RWPE1 (cell line): ENCODE data around the gene ROR1.

Source experiments
- CTCF ChIA-PET: fragments of 350-600 bp; sonication (Branson Sonifier 250); formaldehyde crosslinking; extraction: SDS; loops from one replicate; lab custom pipeline; 2021; lab: Yijun Ruan, JAX
- POLR2A ChIA-PET: fragments of 400-600 bp; formaldehyde crosslinking; extraction: SDS; loops from one replicate; lab custom pipeline; 2020; ENCODE audit warnings: antibody characterized with exemption; ENCODE audit not compliant: low non-redundant PET; lab: Yijun Ruan, JAX
- DNase-seq: peaks from one replicate; pipeline ENCODE4 v3.0.0; 2012; ENCODE audit warnings: low spot score
- H3K27ac ChIP-seq: fragments of 450-650 bp; 2 replicates; pipeline ENCODE4 v1.5.1; 2017
- CTCF ChIP-seq: fragments of 450-650 bp; conservative IDR thresholded peaks from 2 replicates; pipeline ENCODE4 v1.5.1; 2017; ENCODE audit warnings: low read depth, mild to moderate bottlenecking

Gene ROR1

GRCh38 chr1:63974966-63975365 lies 201.1 kb downstream of the ROR1 start:
- no peak for TF ChIP-seq CTCF
- no peak for DNase-seq
- H3K27ac ChIP-seq = no peak overlapping the region
- ChIA-PET CTCF (no interaction called here), POLR2A (no interaction called here)

DNA sequence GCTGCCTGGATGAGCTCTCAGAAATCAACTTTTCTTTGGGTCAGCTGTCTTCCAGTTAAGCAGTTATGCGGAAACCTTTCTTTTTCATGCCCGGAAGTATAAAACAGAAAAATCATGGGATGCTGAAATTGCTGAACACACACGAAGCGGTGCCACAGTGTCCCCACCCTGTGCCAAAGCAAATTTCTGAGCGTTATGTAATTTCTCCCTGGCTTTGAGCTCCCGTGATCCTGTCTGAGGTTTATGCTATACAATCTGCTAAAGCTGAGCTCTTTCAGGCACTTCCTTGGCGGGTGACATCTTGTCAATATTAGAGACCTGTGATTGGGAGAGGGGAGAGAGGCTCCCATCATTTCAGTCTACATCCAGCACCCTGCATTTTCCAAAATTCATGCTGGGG lies 201.7 kb downstream of the ROR1 start:
- no peak for TF ChIP-seq CTCF
- ChIA-PET CTCF (no interaction called here), POLR2A (no interaction called here)
- H3K27ac ChIP-seq = no peak overlapping the region
- DNase-seq = no peak

GRCh38 chr1:63976006-63976405 lies 202.2 kb downstream of the ROR1 start:
- POLR2A ChIA-PET = no interaction called here
- no peak for DNase-seq
- H3K27ac ChIP-seq = no peak overlapping the region
- CTCF ChIA-PET = interaction anchor here (0.6 kb wide), 1 partner anchor 849 kb away, joined by 3 read pairs; no protein-coding TSS in a partner anchor
- no peak for TF ChIP-seq CTCF

GRCh38 chr1:63977466-63977865 lies 203.6 kb downstream of the ROR1 start:
- no peak for TF ChIP-seq CTCF
- POLR2A ChIA-PET = no interaction called here
- DNase-seq = no peak
- CTCF ChIA-PET = no interaction called here
- no peak overlapping the region for H3K27ac ChIP-seq

GRCh38 chr1:63980740-63981407 lies 207.1 kb downstream of the ROR1 start:
- DNase-seq = peak; percentile 3

DNA sequence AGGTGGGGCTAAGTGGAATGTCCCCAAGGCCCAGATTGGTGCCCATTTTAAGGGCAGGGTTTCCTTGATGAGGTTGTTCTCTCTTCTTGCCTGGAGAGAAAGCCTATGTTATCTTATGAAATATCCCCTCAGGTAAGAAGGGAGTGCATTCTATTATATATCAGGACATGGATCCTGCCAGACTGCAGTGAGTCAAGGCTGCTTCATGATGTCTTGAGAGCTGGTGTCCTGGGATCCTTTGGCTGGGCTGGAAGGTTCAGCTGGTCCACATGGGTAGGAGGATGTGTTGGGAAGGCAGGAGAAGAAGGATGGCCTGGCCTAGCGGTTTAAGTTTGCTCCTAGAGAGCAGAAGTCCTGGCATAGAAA lies 207.6 kb downstream of the ROR1 start:
- no peak for TF ChIP-seq CTCF
- H3K27ac ChIP-seq = no peak overlapping the region
- ChIA-PET CTCF (interaction anchor here (0.6 kb wide), 1 partner anchor 47 kb away, joined by 3 read pairs; no protein-coding TSS in a partner anchor), POLR2A (no interaction called here)
- DNase-seq = peak; percentile 11

More at GRCh38 chr1:63980740-63981407, 207.1 kb downstream of the ROR1 start:
- H3K27ac ChIP-seq = no peak overlapping the region
- no peak for TF ChIP-seq CTCF
- ChIA-PET CTCF (interaction anchor here (0.6 to 0.7 kb wide), 2 partner anchors 46 to 129 kb away, joined by 3 read pairs; no protein-coding TSS in a partner anchor), POLR2A (no interaction called here)
